Measurements from ENCODE around the gene RNASE1. TPM values are rescaled to one million over a fixed set of nuclear protein-coding genes. Genes with fewer than 3 reads are reported as not detected.
A peak's percentile ranks its signal among the peaks of the same experiment; 100 is the strongest.

Gene RNASE1
- total and polyA plus RNA-seq, 7 experiments from 2014 or later: 1.8 to 19.0 (median 15.5) TPM; not detected in 4

GRCh38 chr14:20782280-20782890, 20.3 kb downstream of the RNASE1 start:
- Mint-ChIP-seq H3K4me1 (peaks cover 32 to 50% (median 42%) of the 10 kb centered on the region in 7 donors), H3K9me3 (no peaks in the 10 kb centered on the region), H3K4me3 (peak overlapping the region; percentile 52 to 87 (median 81)), H3K27me3 (peaks cover 0 to 11% (median 0%) of the 10 kb centered on the region in 5 donors), H3K36me3 (no peaks in the 10 kb centered on the region), H3K27ac (peak overlapping the region; percentile 67 to 93 (median 85))
- H3K36me3 ChIP-seq (ENCODE audit: control insufficient read depth in 2 of 3, insufficient read depth in 3 of 3, low read length in 3 of 3): no peaks in the 10 kb centered on the region
- ChIA-PET POLR2A (interaction anchor here (0.8 to 2.0 kb wide), 2 partner anchors 14 to 321 kb away, joined by 3 to 4 read pairs; partner anchors contain the start of gene PIP4P1), CTCF (no interaction called here)
- DNase-seq (peak in 6 of 9 donors; percentile 2 to 36 (median 22)), ATAC-seq (peak; percentile 73)
- H3K4me1 ChIP-seq (ENCODE audit: control insufficient read depth in 2 of 2, insufficient read depth in 2 of 2, low read length in 2 of 2): peaks cover 11 to 29% of the 10 kb centered on the region in 2 donors
- H3K4me3 ChIP-seq (ENCODE audit: low read length): peak overlapping the region; percentile 17
- H3K27ac ChIP-seq (ENCODE audit: low read depth, low read length): peak overlapping the region; percentile 62
- no peaks in the 10 kb centered on the region for H3K27me3 ChIP-seq (ENCODE audit: control insufficient read depth in 2 of 2, insufficient read depth in 2 of 2, low read length in 2 of 2)
- intact Hi-C loops (cut with micrococcal nuclease): loop anchor here (5.0 to 10.0 kb wide), 2 partner anchors 40 to 148 kb away; no protein-coding TSS in a partner anchor
- no peaks in the 10 kb centered on the region for H3K9me3 ChIP-seq (ENCODE audit: control insufficient read depth in 2 of 3, low read length in 3 of 3)

- Histone ChIP-seq H3K9me3 (ENCODE audit: control insufficient read depth in 2 of 3, low read length in 3 of 3) (no peaks in the 10 kb centered on the region), H3K27me3 (ENCODE audit: control insufficient read depth in 2 of 2, insufficient read depth in 2 of 2, low read length in 2 of 2) (no peaks in the 10 kb centered on the region), H3K4me3 (ENCODE audit: low read length) (peak overlapping the region; percentile 17), H3K36me3 (ENCODE audit: control insufficient read depth in 2 of 3, insufficient read depth in 3 of 3, low read length in 3 of 3) (no peaks in the 10 kb centered on the region), H3K27ac (ENCODE audit: low read depth, low read length) (peak overlapping the region; percentile 62), H3K4me1 (ENCODE audit: control insufficient read depth in 2 of 2, insufficient read depth in 2 of 2, low read length in 2 of 2) (peaks cover 11 to 29% of the 10 kb centered on the region in 2 donors)
- peak overlapping the region; percentile 67 to 93 (median 85) for H3K27ac Mint-ChIP-seq
- POLR2A ChIA-PET: interaction anchor here (0.8 to 2.0 kb wide), 2 partner anchors 15 to 320 kb away, joined by 3 to 4 read pairs; partner anchors contain the start of gene PIP4P1
- no peaks in the 10 kb centered on the region for H3K9me3 Mint-ChIP-seq
- CTCF ChIA-PET: no interaction called here
- H3K4me3 Mint-ChIP-seq: peak overlapping the region; percentile 52 to 87 (median 81)
- ATAC-seq (peak; percentile 38), DNase-seq (peak in 1 of 9 donors; percentile 4)
- H3K4me1 Mint-ChIP-seq: peaks cover 32 to 50% (median 42%) of the 10 kb centered on the region in 7 donors
- H3K36me3 Mint-ChIP-seq: no peaks in the 10 kb centered on the region
- peaks cover 0 to 12% (median 0%) of the 10 kb centered on the region in 5 donors for H3K27me3 Mint-ChIP-seq
- intact Hi-C loops (cut with micrococcal nuclease): loop anchor here (5.0 to 10.0 kb wide), 2 partner anchors 40 to 147 kb away; no protein-coding TSS in a partner anchor
Measured at GRCh38 chr14:20781803-20782202, 20.8 kb downstream of the RNASE1 start.

DNA sequence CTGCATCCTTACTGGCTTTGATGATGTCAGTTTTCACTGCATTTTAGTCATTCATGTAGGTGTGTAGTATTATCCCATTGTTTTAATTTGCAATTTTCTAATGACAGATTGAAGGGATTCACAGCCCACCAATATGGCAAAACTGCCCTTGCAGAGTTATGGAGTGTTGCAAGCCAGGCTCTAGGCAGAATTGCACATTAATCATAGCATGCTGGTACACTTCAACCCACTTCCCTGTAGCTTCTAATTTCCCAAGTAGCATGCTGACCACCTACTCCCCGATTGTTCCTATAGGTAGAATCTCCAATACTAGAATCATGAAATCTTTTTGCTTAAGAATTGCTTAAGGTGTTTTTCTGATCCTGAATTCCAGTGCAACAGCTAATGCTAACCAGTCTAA, 26.7 kb downstream of the RNASE1 start:
- peaks cover 0 to 31% (median under 1%) of the 10 kb centered on the region in 5 donors for H3K27me3 Mint-ChIP-seq
- H3K4me3 Mint-ChIP-seq: no peak overlapping the region
- no peak for ATAC-seq
- Histone ChIP-seq H3K36me3 (ENCODE audit: control insufficient read depth in 2 of 3, insufficient read depth in 3 of 3, low read length in 3 of 3) (no peaks in the 10 kb centered on the region), H3K4me3 (ENCODE audit: low read length) (no peak overlapping the region), H3K27me3 (ENCODE audit: control insufficient read depth in 2 of 2, insufficient read depth in 2 of 2, low read length in 2 of 2) (no peaks in the 10 kb centered on the region), H3K9me3 (ENCODE audit: control insufficient read depth in 2 of 3, low read length in 3 of 3) (no peaks in the 10 kb centered on the region), H3K27ac (ENCODE audit: low read depth, low read length) (no peak overlapping the region), H3K4me1 (ENCODE audit: control insufficient read depth in 2 of 2, insufficient read depth in 2 of 2, low read length in 2 of 2) (peaks cover 6 to 13% of the 10 kb centered on the region in 2 donors)
- no peaks in the 10 kb centered on the region for H3K36me3 Mint-ChIP-seq
- peaks cover 6 to 13% (median 9%) of the 10 kb centered on the region in 7 donors for H3K4me1 Mint-ChIP-seq
- no peak for DNase-seq
- no peaks in the 10 kb centered on the region for H3K9me3 Mint-ChIP-seq
- ChIA-PET CTCF (interaction anchor here (0.6 kb wide), 1 partner anchor 474 kb away, joined by 5 read pairs; no protein-coding TSS in a partner anchor), POLR2A (no interaction called here)
- H3K27ac Mint-ChIP-seq: no peak overlapping the region
- intact Hi-C loops (cut with micrococcal nuclease): no loop called here

- CTCF ChIA-PET: no interaction called here
- Histone ChIP-seq H3K27me3 (ENCODE audit: control insufficient read depth in 2 of 2, insufficient read depth in 2 of 2, low read length in 2 of 2) (no peaks in the 10 kb centered on the region), H3K27ac (ENCODE audit: low read depth, low read length) (no peak overlapping the region), H3K4me3 (ENCODE audit: low read length) (no peak overlapping the region), H3K4me1 (ENCODE audit: control insufficient read depth in 2 of 2, insufficient read depth in 2 of 2, low read length in 2 of 2) (peaks cover 0 to 5% of the 10 kb centered on the region in 2 donors), H3K36me3 (ENCODE audit: control insufficient read depth in 2 of 3, insufficient read depth in 3 of 3, low read length in 3 of 3) (no peaks in the 10 kb centered on the region), H3K9me3 (ENCODE audit: control insufficient read depth in 2 of 3, low read length in 3 of 3) (no peaks in the 10 kb centered on the region)
- Mint-ChIP-seq H3K4me3 (no peak overlapping the region), H3K27me3 (peaks cover 0 to 35% (median 3%) of the 10 kb centered on the region in 5 donors), H3K4me1 (peaks cover 3 to 5% (median 4%) of the 10 kb centered on the region in 7 donors), H3K27ac (no peak overlapping the region), H3K9me3 (no peaks in the 10 kb centered on the region), H3K36me3 (no peaks in the 10 kb centered on the region)
- DNase-seq (no peak), ATAC-seq (no peak)
- POLR2A ChIA-PET: interaction anchor here (0.8 kb wide), 1 partner anchor 11 kb away, joined by 3 read pairs; no protein-coding TSS in a partner anchor
- intact Hi-C loops (cut with micrococcal nuclease): no loop called here
Measured at GRCh38 chr14:20775043-20775442, 27.6 kb downstream of the RNASE1 start.

DNA sequence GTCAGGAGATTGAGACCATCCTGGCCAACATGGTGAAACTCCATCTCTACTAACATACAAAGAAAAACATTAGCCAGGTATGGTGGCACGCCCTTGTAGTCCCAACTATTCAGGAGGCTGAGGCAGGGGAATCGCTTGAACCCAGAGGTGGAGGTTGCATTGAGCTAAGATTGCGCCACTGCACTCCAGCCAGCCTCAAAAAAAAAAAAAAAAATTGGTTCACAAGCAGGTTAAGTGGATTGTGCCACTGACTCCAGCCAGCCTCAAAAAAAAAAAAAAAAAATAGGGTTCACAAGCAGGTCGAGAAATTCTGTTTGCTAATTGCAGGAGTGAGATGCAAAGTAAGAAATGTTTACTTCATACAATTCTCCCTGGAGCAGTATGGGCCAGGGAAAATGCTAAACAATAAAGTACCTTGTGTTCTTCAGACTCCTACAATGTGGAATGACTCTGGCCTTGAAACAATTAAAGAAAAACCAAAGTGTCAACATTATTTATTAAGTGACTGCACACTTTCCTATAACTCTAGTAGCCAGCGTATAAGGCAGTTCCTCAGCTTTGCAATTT, 28.3 kb downstream of the RNASE1 start:
- POLR2A ChIA-PET: interaction anchor here (0.8 kb wide), 1 partner anchor 10 kb away, joined by 3 read pairs; no protein-coding TSS in a partner anchor
- H3K36me3 ChIP-seq (ENCODE audit: control insufficient read depth in 2 of 3, insufficient read depth in 3 of 3, low read length in 3 of 3): no peaks in the 10 kb centered on the region
- no peaks in the 10 kb centered on the region for H3K27me3 ChIP-seq (ENCODE audit: control insufficient read depth in 2 of 2, insufficient read depth in 2 of 2, low read length in 2 of 2)
- peaks cover 0 to 35% (median 6%) of the 10 kb centered on the region in 5 donors for H3K27me3 Mint-ChIP-seq
- no peak overlapping the region for H3K27ac ChIP-seq (ENCODE audit: low read depth, low read length)
- intact Hi-C loops (cut with micrococcal nuclease): no loop called here
- no peaks in the 10 kb centered on the region for H3K4me1 ChIP-seq (ENCODE audit: control insufficient read depth in 2 of 2, insufficient read depth in 2 of 2, low read length in 2 of 2)
- no peak overlapping the region for H3K27ac Mint-ChIP-seq
- no peaks in the 10 kb centered on the region for H3K9me3 Mint-ChIP-seq
- H3K36me3 Mint-ChIP-seq: no peaks in the 10 kb centered on the region
- H3K4me3 Mint-ChIP-seq: no peak overlapping the region
- no peak overlapping the region for H3K4me3 ChIP-seq (ENCODE audit: low read length)
- no peaks in the 10 kb centered on the region for H3K9me3 ChIP-seq (ENCODE audit: control insufficient read depth in 2 of 3, low read length in 3 of 3)
- CTCF ChIA-PET: no interaction called here
- DNase-seq (no peak), ATAC-seq (no peak)
- H3K4me1 Mint-ChIP-seq: peaks cover 0 to 2% (median 0%) of the 10 kb centered on the region in 7 donors

DNA sequence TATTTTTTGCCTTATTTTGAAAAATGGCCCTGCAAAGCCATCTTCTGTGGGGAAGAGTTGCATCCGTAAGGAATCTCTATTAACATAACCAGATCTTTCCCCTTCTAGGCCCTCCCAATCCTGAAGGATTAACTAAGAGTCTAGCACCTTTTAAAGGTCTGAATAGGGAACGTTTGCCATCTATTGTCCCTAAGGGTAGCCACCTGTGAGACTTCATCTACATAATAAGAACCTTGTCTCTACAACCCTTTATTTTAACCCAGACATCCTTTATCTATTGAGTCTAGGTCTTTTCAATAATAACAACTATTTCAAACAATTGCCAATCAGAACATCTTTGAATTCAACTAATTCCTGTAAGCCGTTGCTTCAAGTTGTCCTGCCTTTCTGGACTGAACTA, 30.0 kb downstream of the RNASE1 start:
- Histone ChIP-seq H3K36me3 (ENCODE audit: control insufficient read depth in 2 of 3, insufficient read depth in 3 of 3, low read length in 3 of 3) (no peaks in the 10 kb centered on the region), H3K27ac (ENCODE audit: low read depth, low read length) (no peak overlapping the region), H3K9me3 (ENCODE audit: control insufficient read depth in 2 of 3, low read length in 3 of 3) (no peaks in the 10 kb centered on the region), H3K4me3 (ENCODE audit: low read length) (no peak overlapping the region), H3K4me1 (ENCODE audit: control insufficient read depth in 2 of 2, insufficient read depth in 2 of 2, low read length in 2 of 2) (no peaks in the 10 kb centered on the region), H3K27me3 (ENCODE audit: control insufficient read depth in 2 of 2, insufficient read depth in 2 of 2, low read length in 2 of 2) (no peaks in the 10 kb centered on the region)
- H3K27me3 Mint-ChIP-seq: peaks cover 0 to 30% (median 8%) of the 10 kb centered on the region in 5 donors
- no peaks in the 10 kb centered on the region for H3K36me3 Mint-ChIP-seq
- DNase-seq: no peak
- H3K4me1 Mint-ChIP-seq: peaks cover 0 to 2% (median 0%) of the 10 kb centered on the region in 7 donors
- POLR2A ChIA-PET: no interaction called here
- ATAC-seq: no peak
- no peak overlapping the region for H3K27ac Mint-ChIP-seq
- H3K9me3 Mint-ChIP-seq: no peaks in the 10 kb centered on the region
- intact Hi-C loops (cut with micrococcal nuclease): no loop called here
- no peak overlapping the region for H3K4me3 Mint-ChIP-seq
- CTCF ChIA-PET: no interaction called here
